NCI-H460 (cell line): Measurements from ENCODE around the gene CES5A. TPM values are rescaled to one million over a fixed set of nuclear protein-coding genes. Genes with fewer than 3 reads are reported as not detected.

ENCODE experiments used
- total RNA-seq: library from RNA; depleted of rRNA; stranded (reverse); fragments of >200 nt; shearing (Covaris generic); gene quantifications from 2 replicates; pipeline ENCODE4 v1.2.3, GENCODE V29; 2014; rRNA removed

Gene CES5A
- total RNA-seq, 1 experiment from 2014 or later: not detected

Other genes with a start within 250 kb of the CES5A start
- gene SLC6A2, start 219.4 kb downstream of the CES5A start, total RNA-seq: not detected in 2 replicates
- 4.8 and 5.2 TPM in 2 replicates for gene CES1, start 42.3 kb downstream of the CES5A start, total RNA-seq